Left colon (tissue), 2 donors: ENCODE data around the gene ZNF428. TPM values are rescaled to one million over a fixed set of nuclear protein-coding genes. Genes with fewer than 3 reads are reported as not detected.
A peak's percentile ranks its signal among the peaks of the same experiment; 100 is the strongest.

Source experiments
- ATAC-seq: fragments of 200-7000 bp; cut with Tn5 transposase; one replicate; pipeline ENCODE4 v1.9.1; 2020; ENCODE audit warnings: mild to moderate bottlenecking, moderate library complexity
- DNase-seq, 2 donors: peaks; one replicate each; pipeline ENCODE4 v3.0.0-alpha.2; 2020
- intact Hi-C, 2 donors: fragments of 100-400 bp; cut with DNase I in 1 of 2; cut with micrococcal nuclease in 1 of 2; formaldehyde crosslinking; loops; one replicate each; pipeline versions ENCODE4 v1.11.2 to v1.14.0; 2022; cut with DNase I, micrococcal nuclease
- total RNA-seq, 2 donors: library from RNA; stranded (reverse); fragmentation: NEBNext Ultra II Directional; extraction: Animal tissue kit (Norgen Biotek cat#: 25700); gene quantifications; one replicate each; pipeline ENCODE4 v1.2.1, GENCODE V29; 2021
- donor health status: DM: no; HTN: no; CAD: no.
- donor health status: DM: yes; HTN: yes; CAD: no.

ZNF428 gene
- total RNA-seq, 2 donors from 2014 or later, result 16.3 to 18.7 TPM

DNA sequence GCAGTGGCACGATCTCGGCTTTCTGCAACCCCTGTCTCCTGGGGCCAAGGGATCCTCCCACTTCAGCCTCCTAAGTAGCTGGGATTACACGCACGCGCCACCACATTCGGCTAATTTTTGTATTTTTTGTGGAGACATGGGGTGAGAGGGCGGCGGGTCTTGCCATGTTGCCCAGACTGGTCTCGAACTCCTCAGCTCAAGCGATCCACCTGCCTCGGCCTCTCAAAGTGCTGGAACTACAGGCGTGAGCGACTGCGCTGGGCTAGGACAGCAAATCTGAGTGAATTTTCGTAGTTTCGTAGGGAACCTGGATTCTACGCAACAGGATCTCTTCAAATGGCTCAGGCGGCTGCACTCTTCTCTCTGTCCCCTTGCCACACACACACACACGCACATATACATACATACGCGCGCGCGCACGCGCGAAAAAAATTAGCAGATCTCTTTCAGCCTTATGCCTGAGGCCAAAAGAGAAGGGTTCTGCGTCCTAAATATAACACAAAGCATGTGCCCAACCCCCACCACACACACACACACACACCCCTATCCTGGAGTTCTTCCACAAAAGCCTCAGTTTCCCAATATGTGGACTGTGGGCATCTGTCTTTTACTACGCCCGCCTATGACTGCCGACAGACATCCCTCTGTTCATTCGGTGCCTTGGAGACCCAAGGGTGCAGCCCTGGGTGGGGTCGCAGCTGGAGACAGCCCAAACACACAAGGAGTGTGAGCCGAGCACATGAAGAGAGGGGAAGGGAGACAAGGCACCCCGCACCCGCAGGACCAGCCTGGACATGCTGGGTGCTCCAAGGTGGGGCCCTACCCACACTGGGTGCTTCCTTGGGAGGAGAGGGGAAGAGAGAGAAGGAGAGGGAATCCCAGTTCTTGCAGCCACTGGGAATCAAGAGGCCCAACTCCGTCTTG is 43.2 kb downstream of the ZNF428 start:
- intact Hi-C loops, result no loop called here
- ATAC-seq (no peak), DNase-seq (peak in 1 of 2 donors; percentile 24)

DNA sequence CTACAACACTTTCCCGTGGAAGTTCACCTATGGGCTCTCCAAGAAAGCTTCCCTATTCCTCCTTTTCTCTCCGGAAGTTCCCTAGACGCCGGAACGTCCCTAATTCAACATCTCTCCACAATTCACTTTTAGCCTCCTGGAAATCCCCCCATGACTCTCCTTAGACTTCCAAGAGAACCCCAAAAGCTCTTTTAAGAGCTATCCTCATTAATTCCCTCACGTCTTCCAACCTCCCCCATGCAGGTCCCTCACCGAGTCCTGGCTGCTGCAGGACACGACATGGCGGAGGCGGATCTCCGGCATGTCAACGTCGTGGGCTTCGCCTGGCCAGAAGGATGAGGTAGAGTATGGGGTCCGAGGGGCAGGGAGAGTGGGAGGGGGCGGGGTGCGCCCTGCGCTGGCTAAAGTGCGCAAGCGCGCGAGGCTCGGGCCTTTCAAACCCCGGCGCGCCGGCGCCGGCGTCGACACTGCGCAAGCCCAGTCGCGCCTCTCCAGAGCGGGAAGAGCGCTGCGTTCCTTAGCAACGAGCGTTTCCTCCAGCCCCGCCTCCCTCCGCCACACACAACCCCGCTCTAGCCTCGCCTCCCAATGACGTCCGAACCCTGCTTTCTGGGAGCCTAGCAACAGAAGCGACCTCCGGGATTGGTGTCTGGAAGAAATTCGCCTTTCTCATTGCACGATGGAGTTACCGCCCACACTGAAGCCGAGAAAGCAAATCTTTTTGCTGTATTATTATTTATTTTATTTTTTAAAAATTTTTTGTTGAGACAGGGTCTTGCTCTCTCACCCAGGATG is 44.1 kb downstream of the ZNF428 start, which contains the start of the genes PINLYP and XRCC1:
TSS of gene PINLYP (plus strand) at position 646 of the 795 bp plus-strand sequence. CDS start 1,391 bp downstream, outside the sequence.
TSS of gene XRCC1 (minus strand) at position 372 of the 795 bp plus-strand sequence. CDS start at position 303, 69 bp downstream.
- intact Hi-C loops, result no loop called here
- ATAC-seq (peak; percentile 99), DNase-seq (peak; percentile 98)

DNA sequence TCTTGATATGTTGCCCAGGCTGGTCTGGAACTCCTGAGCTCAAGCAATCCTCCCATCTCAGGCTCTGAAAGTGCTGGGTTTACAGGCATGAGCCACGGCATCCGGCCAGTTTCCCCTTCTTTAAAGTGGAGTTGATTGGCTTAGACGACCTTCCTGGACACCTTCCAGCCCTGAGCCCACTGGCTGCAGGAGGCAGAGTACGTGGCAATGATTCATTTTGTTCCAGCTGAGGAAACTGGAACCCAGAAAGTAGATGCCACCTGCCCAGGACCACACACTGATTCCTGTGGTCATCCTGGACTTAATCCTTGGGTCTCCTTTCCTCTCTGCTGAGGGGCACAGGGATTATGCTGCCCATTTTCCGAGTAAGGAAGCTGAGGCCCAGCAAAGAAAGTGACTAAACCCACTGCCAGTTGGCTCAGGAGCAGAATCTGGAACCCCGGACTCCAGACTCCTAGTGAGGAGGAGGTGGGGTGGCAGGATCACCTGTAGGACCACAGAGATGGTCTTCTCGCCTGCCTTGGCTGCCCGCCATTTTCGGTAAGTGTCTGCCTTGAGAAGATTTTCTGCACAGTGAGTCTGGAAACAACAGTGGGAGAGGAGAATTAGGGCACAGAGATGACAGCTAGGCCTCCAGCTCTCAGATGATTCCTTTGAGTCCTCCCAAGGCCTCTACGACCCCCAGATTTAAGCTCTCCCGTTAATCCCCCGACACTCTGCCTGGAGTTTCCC is 44.8 kb downstream of the ZNF428 start:
- intact Hi-C loops, result no loop called here
- peak in 1 of 2 donors; percentile 25 for DNase-seq
- no peak for ATAC-seq

DNA sequence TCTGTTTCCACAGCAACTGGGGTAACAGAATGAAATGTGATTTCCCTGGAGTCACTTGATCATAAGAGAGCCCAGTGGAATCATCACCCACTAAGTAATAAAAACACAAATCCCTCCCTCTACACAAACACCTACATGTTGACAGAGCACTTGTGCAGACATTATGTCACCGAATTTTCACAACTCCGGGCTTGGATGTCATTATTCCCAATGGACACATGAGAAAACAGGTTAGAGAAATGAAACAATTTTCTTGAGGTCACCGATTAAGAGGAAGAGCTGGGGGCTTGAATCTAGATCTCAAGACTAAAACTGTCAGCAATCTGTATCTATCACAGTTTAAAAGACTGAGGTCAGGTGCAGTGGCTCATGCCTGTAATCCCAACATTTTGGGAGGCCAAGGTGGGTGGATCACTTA is 47.2 kb downstream of the ZNF428 start:
- DNase-seq (no peak), ATAC-seq (peak; percentile 35)
- intact Hi-C loops, result no loop called here

DNA sequence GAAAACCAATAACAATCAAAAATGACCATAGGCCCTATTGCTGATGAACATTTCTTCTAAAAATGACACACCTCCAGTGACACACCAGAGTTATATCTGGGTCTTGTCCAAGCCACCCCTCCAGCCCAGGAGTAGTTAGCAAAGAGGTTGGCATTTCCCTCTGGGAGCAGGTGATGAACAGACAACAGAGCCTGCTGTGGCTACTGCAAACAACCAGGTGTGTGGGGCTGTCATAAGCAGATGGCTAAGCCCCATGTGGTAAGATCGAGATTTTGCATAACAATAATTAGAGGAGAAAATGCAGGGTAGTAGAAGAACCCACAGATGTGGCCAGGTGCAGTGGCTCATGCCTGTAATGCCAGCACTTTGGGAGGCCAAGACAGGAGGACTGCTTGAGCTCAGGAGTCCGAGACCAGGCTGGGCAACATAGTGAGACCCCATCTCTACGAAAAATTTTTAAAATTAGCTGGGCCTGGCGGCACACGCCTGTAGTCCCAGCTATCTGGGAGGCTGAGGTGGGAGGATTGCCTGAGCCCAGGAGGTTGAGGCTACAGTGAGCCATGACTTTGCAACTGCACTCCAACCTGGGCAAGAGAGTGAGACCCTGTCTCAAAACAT is 49.1 kb downstream of the ZNF428 start:
- DNase-seq (no peak), ATAC-seq (no peak)
- intact Hi-C loops, result no loop called here

DNA sequence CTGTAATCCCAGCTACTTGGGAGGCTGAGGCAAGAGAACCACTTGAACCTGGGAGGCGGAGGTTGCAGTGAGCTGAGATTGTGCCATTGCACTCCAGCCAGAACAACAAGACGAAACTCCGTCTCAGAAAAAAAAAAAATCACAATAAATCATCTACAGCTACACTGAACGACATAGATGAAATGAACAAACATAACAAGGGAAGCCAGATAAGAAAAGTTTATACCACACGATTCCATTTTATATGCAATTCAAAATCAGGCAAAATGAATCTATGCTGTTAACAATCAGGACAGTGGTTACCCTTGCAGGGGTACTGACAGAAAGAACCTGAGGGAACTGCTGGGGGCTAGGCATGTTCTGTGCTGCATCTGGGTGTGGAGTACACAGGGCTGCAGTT is 49.8 kb downstream of the ZNF428 start:
- intact Hi-C loops, result no loop called here
- ATAC-seq, result no peak
- DNase-seq, result no peak

DNA sequence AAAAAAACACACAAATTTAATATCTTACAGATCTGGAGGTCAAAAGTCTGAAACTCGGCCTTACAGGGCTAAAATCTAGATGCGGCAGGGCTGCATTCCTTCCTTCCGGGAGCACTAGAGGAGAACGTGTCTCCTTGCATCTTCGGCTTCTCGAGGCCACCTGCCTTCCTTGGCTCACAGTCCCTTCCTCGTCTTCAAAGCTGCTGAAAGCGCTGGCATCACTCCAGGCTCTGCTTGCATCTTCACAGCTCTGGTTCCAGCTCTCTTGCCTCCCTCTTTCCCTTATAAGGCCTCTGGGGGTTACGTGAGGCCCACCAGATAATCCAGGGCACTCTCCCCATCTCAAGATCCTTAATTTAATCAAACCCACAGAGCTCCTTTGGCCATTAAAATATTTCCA is 54.6 kb downstream of the ZNF428 start:
- no peak for DNase-seq
- intact Hi-C loops, result no loop called here
- ATAC-seq, result no peak

DNA sequence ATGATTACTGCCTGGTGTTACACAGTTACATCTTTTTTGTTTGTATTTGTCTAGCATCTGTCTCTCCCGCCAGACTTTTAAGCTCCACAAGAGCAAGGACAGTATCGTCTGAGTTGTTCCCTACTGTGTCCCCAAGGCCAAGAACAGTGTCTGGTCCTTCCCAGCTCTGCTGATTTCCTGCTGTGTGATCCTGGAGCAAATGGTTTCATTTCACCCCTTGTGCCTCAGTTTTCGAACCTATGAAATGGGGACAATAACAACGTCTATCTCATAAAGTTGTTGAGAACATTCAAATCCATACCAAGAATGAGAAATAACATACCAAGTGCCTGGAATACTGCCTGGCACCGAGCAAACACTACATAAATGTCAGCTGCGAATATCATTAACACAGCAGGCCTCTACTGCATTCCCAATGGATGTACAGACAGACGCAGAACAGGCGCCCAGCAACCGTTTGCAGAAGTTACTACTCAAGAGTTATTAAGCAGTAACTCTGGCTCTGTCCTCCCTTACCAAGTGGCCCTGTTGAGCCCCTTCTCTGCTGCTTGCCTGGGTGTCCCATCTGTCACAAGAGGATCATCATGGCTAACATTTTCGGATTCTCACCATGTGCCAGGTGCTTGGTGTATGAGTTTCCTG is 55.5 kb downstream of the ZNF428 start:
- intact Hi-C loops, result no loop called here
- DNase-seq (no peak), ATAC-seq (no peak)

DNA sequence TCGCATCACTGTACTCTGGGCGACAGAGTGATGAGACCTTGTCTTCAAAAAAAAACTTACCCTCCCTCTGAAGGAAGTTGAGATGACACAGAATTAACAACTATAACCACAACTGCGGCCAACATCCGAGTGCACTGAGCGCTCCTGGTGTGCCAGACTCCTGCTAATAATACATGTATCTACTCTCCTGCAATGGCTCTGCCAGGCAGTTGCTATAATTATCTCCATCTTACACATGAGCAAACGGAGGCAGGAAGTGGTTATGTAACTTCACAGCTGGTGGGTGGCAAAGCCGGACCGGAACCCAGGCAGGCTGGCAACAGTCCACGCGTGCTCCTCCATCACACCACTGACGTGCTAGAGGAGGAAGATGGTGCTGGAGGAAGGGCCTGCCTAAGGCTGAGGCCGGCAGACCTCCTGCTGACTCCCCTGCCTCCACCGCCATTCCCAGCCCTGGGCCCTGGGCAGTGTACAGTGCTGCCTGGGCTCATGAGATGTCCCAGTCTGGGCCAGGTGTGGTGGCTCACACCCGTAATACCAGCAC is 56.7 kb downstream of the ZNF428 start:
- peak; percentile 64 for ATAC-seq
- intact Hi-C loops, result no loop called here
- DNase-seq, result peak; percentile 78

DNA sequence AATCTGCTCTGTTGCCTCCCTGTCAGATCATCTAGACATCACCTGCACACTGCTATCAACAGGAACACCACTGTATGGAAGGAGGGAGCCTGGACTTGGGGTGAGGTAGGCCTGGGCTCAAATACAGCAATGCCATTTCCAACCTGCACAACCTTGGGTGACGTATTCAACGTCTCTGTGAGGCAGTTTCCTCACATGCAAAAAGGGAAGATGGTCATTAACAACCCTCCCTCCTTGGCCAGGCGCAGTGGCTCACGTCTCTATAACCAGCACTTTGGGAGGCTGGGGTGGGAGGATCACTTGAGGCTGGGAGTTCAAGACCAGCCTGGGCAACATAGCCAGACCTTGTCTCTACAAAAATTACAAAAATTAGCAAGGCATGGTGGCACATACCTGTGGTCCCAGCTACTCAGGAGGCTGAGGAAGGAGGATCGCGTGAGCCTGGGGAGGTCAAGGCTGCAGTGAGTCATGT is 57.2 kb downstream of the ZNF428 start:
- intact Hi-C loops, result no loop called here
- DNase-seq (no peak), ATAC-seq (no peak)

DNA sequence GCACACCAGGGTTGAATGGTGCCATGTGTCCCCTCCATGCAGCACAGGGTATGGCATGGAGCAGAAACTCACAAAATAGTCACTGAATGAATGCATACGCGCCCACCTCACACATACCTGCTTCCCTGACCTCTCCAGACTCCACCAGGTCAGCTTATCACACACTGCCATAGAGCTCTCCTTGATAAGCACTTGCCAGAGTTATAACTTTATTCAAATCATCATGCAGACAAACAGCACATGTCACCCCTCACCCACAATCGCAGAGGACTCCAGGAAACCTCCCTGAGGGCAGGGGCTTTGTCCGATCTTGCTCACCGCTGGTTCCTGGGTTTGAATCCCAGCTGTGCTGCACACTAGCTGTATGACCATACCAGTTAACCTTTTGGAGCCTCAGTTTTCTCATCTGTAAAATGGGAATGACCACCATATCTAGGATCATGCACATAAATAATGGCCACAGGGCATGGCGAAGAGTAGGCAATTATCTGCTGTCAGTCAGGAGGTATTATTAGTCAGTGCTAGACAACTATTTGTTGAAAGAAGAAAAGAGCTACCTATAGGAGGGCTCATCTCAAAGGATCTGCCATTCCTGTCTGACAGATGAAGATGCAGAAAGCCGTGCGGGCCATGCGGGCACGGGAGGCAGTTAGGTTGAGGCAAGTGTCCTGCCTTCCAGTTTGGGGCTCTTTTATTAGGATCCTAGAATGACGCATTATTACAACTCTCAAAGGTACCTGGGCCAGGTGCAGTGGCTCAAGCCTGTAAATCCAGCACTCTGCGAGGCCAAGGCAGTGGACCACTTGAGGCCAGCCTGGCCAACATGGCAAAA is 58.1 kb downstream of the ZNF428 start:
- DNase-seq, result no peak
- intact Hi-C loops, result no loop called here
- no peak for ATAC-seq

DNA sequence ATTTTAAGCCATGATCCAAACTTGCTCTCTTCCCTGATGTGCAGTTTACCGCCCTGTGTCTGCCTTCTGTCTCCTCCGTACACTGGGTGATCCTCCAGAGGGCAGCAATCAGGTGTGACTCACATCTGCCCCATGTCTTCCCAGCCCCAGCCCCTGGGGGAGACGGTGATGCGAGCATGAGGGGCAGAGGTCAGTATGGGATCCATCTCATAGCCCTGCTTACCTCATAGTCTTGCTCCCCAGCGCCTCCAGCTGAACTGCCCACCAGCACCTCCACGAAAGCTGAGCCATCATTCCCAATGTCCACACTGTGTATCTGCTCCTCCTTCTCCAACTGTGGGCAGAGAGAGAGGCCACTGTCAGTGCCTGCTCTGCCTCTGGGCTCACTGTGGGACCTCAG is 58.7 kb downstream of the ZNF428 start:
- no peak for ATAC-seq
- DNase-seq, result no peak
- intact Hi-C loops, result no loop called here

Other genes with a start within 250 kb of the ZNF428 start
- gene TEX101, start 204.7 kb downstream of the ZNF428 start, total RNA-seq, result under 1 TPM; 0.27 to 0.34 TPM
- gene LYPD3, start 154.0 kb downstream of the ZNF428 start, total RNA-seq, result under 1 TPM; 0.21 to 0.56 TPM
- gene PHLDB3, start 114.9 kb downstream of the ZNF428 start, total RNA-seq, result 10 to 100 TPM in 1 of 2 donors, 1 to 10 TPM in 1; 9.7 to 11.6 TPM
- gene ETHE1, start 92.4 kb downstream of the ZNF428 start, total RNA-seq, result 100 to 1,000 TPM; 480 to 631 TPM
- 1 to 10 TPM; 6.5 to 7.7 TPM for gene ZNF575, start 86.4 kb downstream of the ZNF428 start, total RNA-seq
- 10 to 100 TPM; 16.5 to 17.3 TPM for gene XRCC1, start 44.1 kb downstream of the ZNF428 start, total RNA-seq
- 1 to 10 TPM in 1 of 2 donors, under 1 TPM in 1; 0.95 to 1.6 TPM for gene PINLYP, start 43.8 kb downstream of the ZNF428 start, total RNA-seq
- gene IRGQ, start 23.5 kb downstream of the ZNF428 start, total RNA-seq, result 10 to 100 TPM; 19.8 to 23.3 TPM
- gene ZNF576, start 23.0 kb downstream of the ZNF428 start, total RNA-seq, result 10 to 100 TPM; 13.5 to 16.6 TPM
- gene SRRM5, start 7.5 kb downstream of the ZNF428 start, total RNA-seq, result under 1 TPM; 0.14 to 0.73 TPM
- gene CADM4, start 20.2 kb upstream of the ZNF428 start, total RNA-seq, result 1 to 10 TPM; 2.0 to 4.9 TPM
- gene PLAUR, start 50.5 kb upstream of the ZNF428 start, total RNA-seq, result 100 to 1,000 TPM in 1 of 2 donors, 10 to 100 TPM in 1; 44.4 to 130 TPM
- gene IRGC, start 96.4 kb upstream of the ZNF428 start, total RNA-seq, result not detected
- 10 to 100 TPM; 25.4 to 40.3 TPM for gene SMG9, start 135.3 kb upstream of the ZNF428 start, total RNA-seq
- gene KCNN4, start 161.3 kb upstream of the ZNF428 start, total RNA-seq, result 10 to 100 TPM; 21.2 to 45.6 TPM
- gene LYPD5, start 182.8 kb upstream of the ZNF428 start, total RNA-seq, result 1 to 10 TPM in 1 of 2 donors, under 1 TPM in 1; 0.70 to 3.5 TPM
- gene ZNF283, start 207.7 kb upstream of the ZNF428 start, total RNA-seq, result 10 to 100 TPM in 1 of 2 donors, 1 to 10 TPM in 1; 8.1 to 11.5 TPM